Sigmoid colon (tissue), 7 donors: ENCODE results near the gene KISS1R. TPM values are rescaled to one million over a fixed set of nuclear protein-coding genes. Genes with fewer than 3 reads are reported as not detected.
A peak's percentile ranks its signal among the peaks of the same experiment; 100 is the strongest.

ENCODE experiments used
- DNase-seq: peaks from one replicate; pipeline ENCODE4 v3.0.0-alpha.2; 2019
- H3K27ac ChIP-seq, 4 donors: fragments of 200-600 bp; sonication (generic); one replicate each; pipeline ENCODE4 v1.5.1; 2016 to 2019; ENCODE audit warnings: mild to moderate bottlenecking in 1 of 4
- H3K27me3 ChIP-seq, 3 donors: fragments of 200-600 bp; sonication (generic); one replicate each; pipeline ENCODE4 v1.5.1; 2019; ENCODE audit warnings: mild to moderate bottlenecking in 1 of 3
- H3K36me3 ChIP-seq, 4 donors: fragments of 200-600 bp; sonication (generic); one replicate each; pipeline ENCODE4 v1.5.1; 2016 to 2019
- H3K4me1 ChIP-seq, 4 donors: fragments of 200-600 bp; sonication (generic); one replicate each; pipeline ENCODE4 v1.5.1; 2017 to 2019
- H3K4me3 ChIP-seq, 4 donors: fragments of 200-600 bp; sonication (generic); one replicate each; pipeline ENCODE4 v1.5.1; 2017 to 2019; ENCODE audit warnings: mild to moderate bottlenecking in 2 of 4, moderate library complexity in 1 of 4
- H3K9me3 ChIP-seq, 4 donors: fragments of 200-600 bp in 3 of 4; sonication (generic) in 3 of 4; one replicate each; pipeline versions ENCODE4 v1.5.1 to v1.6.1; 2013 to 2019
- CTCF ChIP-seq, 4 experiments: fragments of 450-650 bp in 3 of 4; fragments of 200-600 bp in 1 of 4; IDR thresholded peaks; one replicate each; pipeline ENCODE4 v1.5.1; 2016 to 2019; ENCODE audit warnings: antibody characterized with exemption in 4 of 4, mild to moderate bottlenecking in 3 of 4, moderate library complexity in 2 of 4
- EP300 ChIP-seq, 4 donors: sonication (generic); formaldehyde crosslinking; IDR thresholded peaks; one replicate each; pipeline ENCODE4 v1.6.1; 2017; ENCODE audit warnings: antibody characterized with exemption in 4 of 4
- POLR2A ChIP-seq, 2 donors: fragments of 450-650 bp; IDR thresholded peaks; one replicate each; pipeline ENCODE4 v1.6.1; 2016; ENCODE audit warnings: antibody characterized with exemption in 2 of 2, mild to moderate bottlenecking in 2 of 2, moderate library complexity in 2 of 2
- POLR2AphosphoS5 ChIP-seq, 4 donors: sonication (generic); formaldehyde crosslinking; IDR thresholded peaks; one replicate each; pipeline ENCODE4 v1.6.1; 2017; ENCODE audit warnings: antibody characterized with exemption in 4 of 4
- WGBS, 2 donors: extraction: QIAGEN DNeasy Blood & Tissue Kit; methylation state at CpG; one replicate each; pipeline ENCODE4 v1.1.7; 2013; 5-methylcytosine and 5-hydroxymethylcytosine counted together
- intact Hi-C: fragments of 100-400 bp; cut with DNase I; formaldehyde crosslinking; loops from one replicate; pipeline ENCODE4 v1.15.1; 2023
- polyA plus RNA-seq, 3 donors: library from polyadenylated mRNA; stranded (reverse); fragments of 200-250 nt; gene quantifications; one replicate each; pipeline ENCODE4 v1.2.3, GENCODE V29; 2013
- total RNA-seq, 4 donors: library from RNA; depleted of rRNA; stranded (reverse); fragments of >200 nt; gene quantifications; one replicate each; pipeline ENCODE4 v1.1.0, GENCODE V29; 2016
- donor health status: healthy with polysubstance abuse.
- donor health status: Bipolar disorder and iron deficiency.
- donor health status: healthy.

The KISS1R gene
- total and polyA plus RNA-seq, 7 donors, result 0.13 TPM; not detected in 6

- no peak for DNase-seq
- peaks cover 0 to 41% (median 26%) of the 10 kb centered on the region in 4 donors for H3K4me1 ChIP-seq
- H3K27me3 ChIP-seq, result no peaks in the 10 kb centered on the region
- no peak for TF ChIP-seq POLR2AphosphoS5 (IDR thresholded peaks at IDR 0.05)
- H3K36me3 ChIP-seq, result peaks cover 0 to 6% (median 0%) of the 10 kb centered on the region in 4 donors
- 18 to 22% methylated on average over 15 of the region's 15 CpGs for WGBS, 2 donors
- intact Hi-C loops, result loop anchor here (10.0 kb wide), 2 partner anchors 177 to 247 kb away; partner anchors contain the start of genes GPX4 and SBNO2
- H3K27ac ChIP-seq, result peak overlapping the region; percentile 83 to 93 (median 86)
- H3K4me3 ChIP-seq, result peak overlapping the region; percentile 85 to 98 (median 91)
- no peaks in the 10 kb centered on the region for H3K9me3 ChIP-seq
These were observed 10.2 kb downstream of the KISS1R start for GRCh38 chr19:927351-927779.

GRCh38 chr19:927780-928401 is 10.8 kb downstream of the KISS1R start:
- no peaks in the 10 kb centered on the region for H3K27me3 ChIP-seq
- TF ChIP-seq EP300 (IDR thresholded peaks at IDR 0.05), result no peak
- TF ChIP-seq POLR2AphosphoS5 (IDR thresholded peaks at IDR 0.05), result no peak
- peaks cover 0 to 6% (median 0%) of the 10 kb centered on the region in 4 donors for H3K36me3 ChIP-seq
- H3K27ac ChIP-seq, result peak overlapping the region; percentile 83 to 93 (median 86)
- peaks cover 0 to 46% (median 31%) of the 10 kb centered on the region in 4 donors for H3K4me1 ChIP-seq
- DNase-seq, result no peak
- H3K9me3 ChIP-seq, result no peaks in the 10 kb centered on the region
- peak overlapping the region; percentile 85 to 98 (median 91) for H3K4me3 ChIP-seq
- intact Hi-C loops, result loop anchor here (10.0 kb wide), 2 partner anchors 177 to 247 kb away; partner anchors contain the start of genes GPX4 and SBNO2
- WGBS, 2 donors, result 69 to 78% methylated on average over 12 of the region's 12 CpGs

- intact Hi-C loops, result loop anchor here (10.0 kb wide), 2 partner anchors 176 to 246 kb away; partner anchors contain the start of genes GPX4 and SBNO2
- H3K27me3 ChIP-seq, result no peaks in the 10 kb centered on the region
- 85 to 88% methylated on average over 18 of the region's 18 CpGs for WGBS, 2 donors
These were observed 11.5 kb downstream of the KISS1R start for GRCh38 chr19:928471-929202.

GRCh38 chr19:929203-929890 is 12.2 kb downstream of the KISS1R start:
- DNase-seq, result no peak
- intact Hi-C loops, result loop anchor here (10.0 kb wide), 2 partner anchors 175 to 245 kb away; partner anchors contain the start of genes GPX4 and SBNO2
- H3K4me1 ChIP-seq, result peaks cover 0 to 55% (median 45%) of the 10 kb centered on the region in 4 donors
- 94 to 95% methylated on average over 51 of the region's 51 CpGs for WGBS, 2 donors
- no peak overlapping the region for H3K4me3 ChIP-seq
- no peaks in the 10 kb centered on the region for H3K9me3 ChIP-seq
- H3K27ac ChIP-seq, result peak overlapping the region in 2 of 4 donors; percentile 8 to 87
- no peaks in the 10 kb centered on the region for H3K27me3 ChIP-seq
- H3K36me3 ChIP-seq, result peaks cover 0 to 6% (median 0%) of the 10 kb centered on the region in 4 donors
- TF ChIP-seq POLR2A (IDR thresholded peaks at IDR 0.05), result no peak
- TF ChIP-seq EP300 (IDR thresholded peaks at IDR 0.05), result no peak
- no peak for TF ChIP-seq POLR2AphosphoS5 (IDR thresholded peaks at IDR 0.05)
- no peak for TF ChIP-seq CTCF (IDR thresholded peaks at IDR 0.05)

More at GRCh38 chr19:928471-929202, 11.5 kb downstream of the KISS1R start:
- TF ChIP-seq POLR2A (IDR thresholded peaks at IDR 0.05) (no peak), EP300 (IDR thresholded peaks at IDR 0.05) (no peak), CTCF (IDR thresholded peaks at IDR 0.05) (no peak), POLR2AphosphoS5 (IDR thresholded peaks at IDR 0.05) (no peak)
- Histone ChIP-seq H3K9me3 (no peaks in the 10 kb centered on the region), H3K27ac (peak overlapping the region; percentile 83 to 93 (median 86)), H3K4me1 (peaks cover 0 to 54% (median 38%) of the 10 kb centered on the region in 4 donors), H3K36me3 (peaks cover 0 to 6% (median 0%) of the 10 kb centered on the region in 4 donors), H3K4me3 (no peak overlapping the region)
- no peak for DNase-seq

- Histone ChIP-seq H3K4me1 (peaks cover 0 to 55% (median 45%) of the 10 kb centered on the region in 4 donors), H3K27me3 (no peaks in the 10 kb centered on the region), H3K4me3 (no peak overlapping the region), H3K27ac (no peak overlapping the region), H3K36me3 (peaks cover 0 to 6% (median 0%) of the 10 kb centered on the region in 4 donors), H3K9me3 (no peaks in the 10 kb centered on the region)
- WGBS, 2 donors, result 95% methylated on average over 6 of the region's 6 CpGs
- intact Hi-C loops, result loop anchor here (10.0 kb wide), 2 partner anchors 175 to 245 kb away; partner anchors contain the start of genes GPX4 and SBNO2
- TF ChIP-seq CTCF (IDR thresholded peaks at IDR 0.05) (no peak), EP300 (IDR thresholded peaks at IDR 0.05) (no peak), POLR2AphosphoS5 (IDR thresholded peaks at IDR 0.05) (no peak), POLR2A (IDR thresholded peaks at IDR 0.05) (no peak)
- no peak for DNase-seq
These were observed 12.7 kb downstream of the KISS1R start for GRCh38 chr19:929891-930258.
